Right ventricle myocardium inferior (tissue), 1 donor: Measurements from ENCODE around the gene TOR2A. TPM values are rescaled to one million over a fixed set of nuclear protein-coding genes. Genes with fewer than 3 reads are reported as not detected.

Experiments used
- ATAC-seq: fragments of 200-7000 bp; cut with Tn5 transposase; one replicate; pipeline ENCODE4 v1.9.1; 2020; ENCODE audit warnings: mild to moderate bottlenecking, moderate library complexity
- DNase-seq: peaks from one replicate; pipeline ENCODE4 v3.0.0; 2021; ENCODE audit errors: missing footprints
- intact Hi-C: fragments of 100-400 bp; cut with DNase I; formaldehyde crosslinking; loops from one replicate; pipeline ENCODE4 v1.11.0; 2022
- total RNA-seq: library from RNA; stranded (reverse); fragmentation: NEBNext Ultra II Directional; extraction: Animal tissue kit (Norgen Biotek cat#: 25700); gene quantifications from one replicate; pipeline ENCODE4 v1.2.1, GENCODE V29; 2021
- donor health status: DM: no; HTN: yes; CAD: no; lungs with severe emphysema.

TOR2A gene
- total RNA-seq, 1 donor from 2014 or later = 3.8 TPM

DNA sequence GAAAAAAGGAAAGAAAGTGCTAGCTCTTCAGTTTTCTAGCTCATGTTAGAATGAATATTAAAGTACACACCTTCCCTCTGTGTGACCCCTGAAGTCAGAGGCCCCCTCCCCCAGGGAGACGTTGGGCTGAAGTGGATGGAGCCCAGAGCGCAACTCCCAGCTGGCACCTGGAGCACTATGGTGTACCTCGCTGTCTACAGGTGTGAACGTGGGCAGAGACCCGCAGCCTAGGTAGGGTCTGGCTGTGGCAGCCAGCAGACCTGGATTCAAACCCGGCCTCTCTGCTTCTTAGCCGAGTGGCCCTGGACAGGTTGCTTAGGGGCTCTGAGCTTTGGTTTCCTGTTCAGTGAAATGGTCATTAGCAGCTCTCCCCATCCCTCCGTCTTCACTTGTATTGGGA is 6.3 kb downstream of the TOR2A start:
- intact Hi-C loops = no loop called here
- no peak for DNase-seq
- ATAC-seq = no peak

DNA sequence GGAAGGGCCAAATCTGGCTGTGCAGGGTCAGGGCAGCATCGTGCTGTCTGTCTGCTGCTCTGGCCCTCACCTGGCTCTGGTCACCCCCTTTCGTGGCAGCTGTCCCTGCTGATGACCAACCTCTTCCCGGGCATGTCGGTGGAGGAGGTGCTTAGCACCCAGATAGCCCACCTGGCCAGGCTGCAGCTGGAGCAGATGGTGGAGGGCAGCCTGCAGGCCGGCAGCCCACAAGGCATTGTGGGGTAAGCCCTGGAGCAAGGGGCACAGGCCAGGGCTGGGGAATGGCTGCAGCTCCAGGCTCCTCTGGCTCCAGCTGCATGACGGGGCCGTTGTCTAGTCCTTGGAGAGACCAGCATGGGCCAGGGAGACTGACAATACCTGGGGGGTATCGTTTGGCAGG is 8.2 kb downstream of the TOR2A start:
- ATAC-seq = no peak
- intact Hi-C loops = no loop called here
- DNase-seq = no peak

DNA sequence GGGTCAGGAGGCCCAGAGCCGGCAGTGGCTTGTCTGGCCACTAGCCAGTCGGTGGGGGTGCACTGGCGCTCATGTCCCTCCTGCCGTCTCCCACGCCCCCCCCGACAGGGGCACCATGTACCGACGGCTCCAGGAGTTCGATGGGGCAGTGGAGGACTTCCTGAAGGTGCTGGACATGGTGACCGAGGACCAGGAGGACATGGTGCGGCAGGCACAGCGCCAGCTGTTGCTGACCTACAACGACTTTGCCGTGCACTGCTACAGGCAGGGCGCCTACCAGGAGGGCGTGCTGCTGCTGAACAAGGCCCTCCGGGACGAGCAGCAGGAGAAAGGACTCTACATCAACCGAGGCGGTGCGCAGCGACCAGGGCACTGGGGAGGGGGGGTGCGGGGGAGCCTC is 11.1 kb downstream of the TOR2A start:
- DNase-seq = no peak
- peak; percentile 40 for ATAC-seq
- intact Hi-C loops = no loop called here

DNA sequence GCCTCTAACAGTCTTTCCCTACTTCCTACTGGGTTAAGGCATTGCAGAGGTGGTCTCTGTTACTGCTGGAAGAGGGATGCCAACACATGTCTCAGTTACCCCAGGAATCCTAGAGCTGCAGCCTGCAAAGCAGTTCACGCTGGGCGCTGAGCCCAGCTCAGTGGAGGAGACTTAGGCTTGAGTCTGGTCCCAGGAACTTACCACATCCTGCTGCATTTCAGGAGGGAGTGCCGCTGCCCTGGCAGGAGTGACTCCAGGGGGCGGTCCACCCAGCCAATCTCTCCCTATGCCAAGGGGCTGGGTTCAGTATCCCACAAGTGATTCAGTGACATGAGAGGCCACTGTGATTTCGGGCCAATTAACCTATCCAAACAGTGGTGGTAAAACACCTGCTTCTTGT is 11.7 kb downstream of the TOR2A start:
- DNase-seq = no peak
- ATAC-seq = no peak
- intact Hi-C loops = no loop called here

- intact Hi-C loops = no loop called here
- ATAC-seq = no peak
- DNase-seq = no peak
Observed at GRCh38 chr9:127723013-127723412, 12.1 kb downstream of the TOR2A start.

DNA sequence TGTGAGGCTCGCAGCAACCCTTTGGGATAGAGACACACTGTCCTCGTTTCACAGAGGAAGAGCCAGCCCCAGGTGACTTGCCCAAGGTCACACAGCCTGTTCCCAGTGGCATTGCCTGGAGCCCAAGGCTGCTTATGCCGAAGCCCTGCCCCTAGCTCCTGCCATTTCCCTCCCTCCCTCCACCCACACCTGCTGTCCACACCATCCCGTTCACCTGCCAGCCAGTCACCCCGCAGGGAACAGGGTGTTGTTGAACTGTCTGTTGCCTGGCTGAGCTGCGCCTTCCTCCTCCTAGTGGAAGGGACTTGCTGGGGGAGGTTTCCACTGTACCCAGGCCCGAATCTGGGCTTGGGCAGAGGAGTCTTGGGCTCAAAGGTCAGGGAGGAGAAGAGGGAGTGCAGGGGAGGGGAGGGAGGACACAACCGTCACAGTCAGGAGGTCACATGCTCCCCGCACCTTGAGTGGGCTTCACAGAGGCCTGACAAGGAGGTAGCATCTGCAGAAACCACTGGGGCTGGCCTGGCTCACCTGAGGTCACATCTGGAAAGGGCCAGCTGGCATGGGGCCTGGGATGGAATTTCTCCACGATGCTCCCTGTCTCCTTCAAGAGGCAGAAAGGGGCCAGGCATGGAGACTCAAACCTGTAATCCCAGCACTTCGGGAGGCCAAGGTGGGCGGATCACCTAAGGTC is 12.9 kb downstream of the TOR2A start:
- ATAC-seq (no peak), DNase-seq (no peak)
- intact Hi-C loops = no loop called here

DNA sequence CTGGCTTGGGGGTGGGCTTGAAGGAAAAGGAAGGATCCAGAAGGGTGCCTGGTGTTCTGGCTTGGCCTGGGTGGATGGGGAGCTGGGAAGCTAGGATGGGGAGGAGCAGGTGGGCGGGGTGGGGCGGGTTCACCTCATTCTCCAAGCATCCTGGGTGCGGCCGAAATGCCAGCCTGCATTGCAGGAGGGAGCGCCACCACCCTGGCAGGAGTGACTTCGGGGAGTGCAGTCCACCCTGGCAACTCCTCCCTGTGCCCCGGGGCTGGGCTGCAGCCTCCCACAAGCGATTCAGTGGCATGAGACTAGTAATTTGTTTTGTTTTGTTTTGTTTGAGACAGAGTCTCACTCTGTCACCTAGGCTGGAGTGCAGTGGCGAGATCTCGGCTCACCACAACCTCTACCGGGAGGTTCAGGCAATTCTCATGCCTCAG is 13.7 kb downstream of the TOR2A start:
- DNase-seq (no peak), ATAC-seq (no peak)
- intact Hi-C loops = no loop called here

GRCh38 chr9:127720865-127721227 is 14.2 kb downstream of the TOR2A start:
- intact Hi-C loops = no loop called here
- ATAC-seq (no peak), DNase-seq (no peak)

DNA sequence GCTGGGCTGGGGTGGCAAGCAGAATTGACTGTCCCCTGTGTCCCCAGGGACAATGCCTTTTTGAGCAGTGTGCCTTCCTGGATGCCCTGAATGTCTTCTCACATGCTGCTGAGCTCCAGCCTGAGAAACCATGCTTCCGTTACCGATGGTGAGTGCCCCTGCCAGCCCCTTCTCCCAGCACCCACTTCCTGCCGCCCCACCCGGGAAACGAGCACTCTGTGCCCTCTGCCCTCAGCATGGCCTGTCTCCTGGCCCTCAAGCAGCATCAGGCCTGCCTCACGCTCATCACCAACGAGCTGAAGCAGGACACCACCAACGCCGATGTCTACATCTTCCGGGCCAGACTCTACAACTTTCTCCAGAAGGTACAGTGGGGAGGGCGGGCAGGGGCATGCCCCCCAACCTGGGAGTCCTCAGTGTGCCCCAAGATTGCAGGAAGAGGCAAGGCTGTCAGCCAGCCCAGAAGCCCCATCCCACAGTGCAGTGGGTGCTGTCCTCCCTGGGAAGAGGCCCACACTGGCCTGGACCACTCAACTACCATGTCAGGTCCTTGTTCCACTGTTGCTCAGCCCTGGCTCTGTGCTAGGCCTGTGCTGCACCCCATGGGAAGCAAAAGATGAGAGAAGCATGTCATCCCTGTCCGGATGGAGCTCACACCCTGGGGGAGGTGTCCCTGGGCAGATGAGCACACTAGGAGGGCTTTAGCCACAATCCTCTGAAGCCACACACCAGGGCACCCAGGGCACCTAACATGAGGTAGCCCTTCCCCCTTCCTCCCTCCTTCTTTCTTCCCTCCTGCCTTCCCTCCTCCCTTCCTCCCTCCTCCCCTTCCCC is 14.8 kb downstream of the TOR2A start:
- DNase-seq = peak; percentile 22
- intact Hi-C loops = no loop called here
- no peak for ATAC-seq

- ATAC-seq (no peak), DNase-seq (peak; percentile 59)
- intact Hi-C loops = loop anchor here (5.0 kb wide), 1 partner anchor 105 kb away; the partner anchor contains the start of gene STXBP1
Observed at GRCh38 chr9:127717766-127718165, 17.3 kb downstream of the TOR2A start.

- intact Hi-C loops = loop anchor here (5.0 kb wide), 1 partner anchor 104 kb away; the partner anchor contains the start of gene STXBP1
- no peak for ATAC-seq
- DNase-seq = no peak
Observed at GRCh38 chr9:127716412-127716811, 18.7 kb downstream of the TOR2A start.

- peak; percentile 99 for DNase-seq
- peak; percentile 96 for ATAC-seq
- intact Hi-C loops = loop anchor here (5.0 kb wide), 1 partner anchor 103 kb away; the partner anchor contains the start of gene STXBP1
Observed at GRCh38 chr9:127715470-127716337, 19.4 kb downstream of the TOR2A start, which contains the start of the genes PTRH1 and TTC16. Gene PTRH1, minus strand, starts transcription at chr9:127715663. Its CDS starts 24 bp downstream, at chr9:127715639. Gene TTC16, plus strand, starts transcription at chr9:127716079. Its CDS starts 67 bp downstream, at chr9:127716146.

GRCh38 chr9:127714951-127715469 is 20.1 kb downstream of the TOR2A start:
- ATAC-seq (peak; percentile 3), DNase-seq (peak; percentile 75)
- intact Hi-C loops = loop anchor here (5.0 kb wide), 1 partner anchor 103 kb away; the partner anchor contains the start of gene STXBP1

- peak; percentile 46 for DNase-seq
- no peak for ATAC-seq
- intact Hi-C loops = no loop called here
Observed at GRCh38 chr9:127714020-127714750, 20.9 kb downstream of the TOR2A start.

DNA sequence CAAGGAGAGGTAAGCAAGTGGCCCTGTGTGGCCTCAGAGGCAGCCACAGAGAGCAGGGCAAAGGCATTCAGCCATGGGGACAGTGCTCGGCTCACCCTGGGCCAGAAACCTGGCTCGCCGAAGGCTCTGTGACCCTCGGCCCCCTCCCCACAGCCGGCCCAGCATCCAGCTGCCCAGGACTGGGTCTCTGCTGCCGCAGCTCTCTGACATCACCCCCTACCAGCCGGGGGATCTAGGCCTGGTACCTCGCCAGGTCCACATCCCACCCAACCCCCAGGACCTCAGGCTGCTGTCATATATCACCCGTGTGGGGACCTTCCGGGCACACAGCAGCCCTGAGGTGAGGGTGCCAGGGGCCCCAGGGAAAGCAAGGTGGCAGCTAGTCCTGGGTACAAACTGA is 22.2 kb downstream of the TOR2A start:
- DNase-seq (no peak), ATAC-seq (no peak)
- intact Hi-C loops = no loop called here

DNA sequence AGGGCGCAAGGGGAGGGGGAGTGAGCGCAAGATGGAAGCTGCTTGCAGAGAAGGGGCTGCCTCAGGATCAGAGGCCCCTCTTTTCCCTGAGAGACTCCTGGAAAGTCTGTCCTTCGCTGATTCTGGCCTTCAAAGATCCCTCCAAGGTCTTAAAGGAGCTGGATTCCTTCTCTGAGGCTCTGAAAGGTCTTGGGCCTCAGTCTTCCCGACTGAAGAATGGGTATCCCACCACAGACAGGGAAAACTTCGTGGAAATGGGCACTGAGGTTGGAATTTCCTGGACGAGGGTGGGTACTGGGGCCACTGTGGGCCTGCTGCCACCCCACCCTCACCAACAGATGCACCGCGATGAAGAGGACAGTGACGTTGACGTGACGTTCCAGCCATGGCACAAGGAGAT is 22.7 kb downstream of the TOR2A start:
- intact Hi-C loops = no loop called here
- DNase-seq = no peak
- ATAC-seq = no peak

- DNase-seq = no peak
- ATAC-seq = no peak
- intact Hi-C loops = no loop called here
Observed at GRCh38 chr9:127711831-127712274, 23.2 kb downstream of the TOR2A start.

- intact Hi-C loops = no loop called here
- DNase-seq (no peak), ATAC-seq (no peak)
Observed at GRCh38 chr9:127711226-127711701, 23.8 kb downstream of the TOR2A start.
